HepG2 (cell line): Measurements from ENCODE around the gene ID3. TPM values are rescaled to one million over a fixed set of nuclear protein-coding genes. Genes with fewer than 3 reads are reported as not detected.

Experiments
- CBX1 ChIP-seq: IDR thresholded peaks from one replicate; pipeline ENCODE4 v1.6.1; 2016; ENCODE audit warnings: antibody characterized with exemption, low read depth
- ELF4 ChIP-seq: sonication (generic); formaldehyde crosslinking; IDR thresholded peaks from 2 replicates; pipeline ENCODE4 v1.5.0; 2020; ENCODE audit warnings: missing genetic modification reagents, mild to moderate bottlenecking, moderate library complexity, borderline replicate concordance
- GPN1 ChIP-seq: sonication (generic); formaldehyde crosslinking; IDR thresholded peaks from 2 replicates; pipeline ENCODE4 v1.5.1; 2020; ENCODE audit warnings: missing genetic modification reagents, borderline replicate concordance
- HOXA5 ChIP-seq: sonication (generic); formaldehyde crosslinking; IDR thresholded peaks from 2 replicates; pipeline ENCODE4 v1.4.0; 2020; ENCODE audit warnings: missing genetic modification reagents
- JUNB ChIP-seq: sonication (generic); formaldehyde crosslinking; IDR thresholded peaks from 2 replicates; pipeline ENCODE4 v1.8.0; 2022; ENCODE audit warnings: missing genetic modification reagents, mild to moderate bottlenecking, borderline replicate concordance
- MTF1 ChIP-seq: sonication (generic); formaldehyde crosslinking; IDR thresholded peaks from 2 replicates; pipeline ENCODE4 v1.5.0; 2020; ENCODE audit warnings: missing genetic modification reagents
- SUZ12 ChIP-seq: fragments of 150-350 bp; IDR thresholded peaks from 2 replicates; pipeline ENCODE4 v1.6.1; 2014; ENCODE audit warnings: low read depth, low read length
- YEATS4 ChIP-seq: sonication (generic); formaldehyde crosslinking; IDR thresholded peaks from 2 replicates; pipeline ENCODE4 v1.4.0; 2020; ENCODE audit warnings: missing genetic modification reagents, borderline replicate concordance
- ZNF510 ChIP-seq: sonication (generic); formaldehyde crosslinking; IDR thresholded peaks from 2 replicates; pipeline ENCODE4 v1.4.0; 2020; ENCODE audit warnings: low read depth, mild to moderate bottlenecking, missing genetic modification reagents
- ZNF616 ChIP-seq: sonication (generic); formaldehyde crosslinking; IDR thresholded peaks from 2 replicates; pipeline ENCODE4 v1.5.0; 2020; ENCODE audit warnings: low read depth, mild to moderate bottlenecking, missing genetic modification reagents
- ZNF766 ChIP-seq: sonication (generic); formaldehyde crosslinking; IDR thresholded peaks from 2 replicates; pipeline ENCODE4 v1.5.0; 2020; ENCODE audit warnings: missing genetic modification reagents, borderline replicate concordance
- polyA plus RNA-seq, 8 experiments: library from polyadenylated mRNA; depleted of rRNA in 3 of 8; stranded (reverse) in 7 of 8; unstranded in 1 of 8; fragments of >200 nt; fragmentation: Illumina TruSeq in 4 of 8; extraction: Trizol in 4 of 8; gene quantifications; 2 replicates each; pipeline versions ENCODE4 v1.2.1 to v1.2.3, GENCODE V29; 2011 to 2016; ENCODE audit warnings: low read depth in 4 of 8, missing spikeins in 1 of 8, mixed read lengths in 1 of 8; ENCODE audit not compliant: insufficient read depth in 1 of 8
- total RNA-seq, 5 experiments: library from RNA; depleted of rRNA; stranded (reverse); fragments of >200 nt; fragmentation: Illumina TruSeq; extraction: Trizol; gene quantifications; 2 replicates each; pipeline ENCODE4 v1.2.3, GENCODE V29; 2016; ENCODE audit warnings: low read depth in 1 of 5
- TF ChIP-seq, protein P1 (sequence below): sonication (generic); formaldehyde crosslinking; IDR thresholded peaks from 2 replicates; pipeline ENCODE4 v1.4.0; 2020; ENCODE audit warnings: missing genetic modification reagents
- TF ChIP-seq, protein P2 (sequence below): sonication (generic); formaldehyde crosslinking; IDR thresholded peaks from 2 replicates; pipeline ENCODE4 v1.5.1; 2020; ENCODE audit warnings: mild to moderate bottlenecking, missing genetic modification reagents, borderline replicate concordance
- TF ChIP-seq, protein P3 (sequence below): sonication (generic); formaldehyde crosslinking; IDR thresholded peaks from 2 replicates; pipeline ENCODE4 v1.4.0; 2020; ENCODE audit warnings: missing genetic modification reagents, borderline replicate concordance

The ID3 gene
- total and polyA plus RNA-seq, 2 of the 13 experiments (the other 11 are each of a cell fraction or from before 2014, with no cell fraction given) = 64.8 to 115 TPM

DNA sequence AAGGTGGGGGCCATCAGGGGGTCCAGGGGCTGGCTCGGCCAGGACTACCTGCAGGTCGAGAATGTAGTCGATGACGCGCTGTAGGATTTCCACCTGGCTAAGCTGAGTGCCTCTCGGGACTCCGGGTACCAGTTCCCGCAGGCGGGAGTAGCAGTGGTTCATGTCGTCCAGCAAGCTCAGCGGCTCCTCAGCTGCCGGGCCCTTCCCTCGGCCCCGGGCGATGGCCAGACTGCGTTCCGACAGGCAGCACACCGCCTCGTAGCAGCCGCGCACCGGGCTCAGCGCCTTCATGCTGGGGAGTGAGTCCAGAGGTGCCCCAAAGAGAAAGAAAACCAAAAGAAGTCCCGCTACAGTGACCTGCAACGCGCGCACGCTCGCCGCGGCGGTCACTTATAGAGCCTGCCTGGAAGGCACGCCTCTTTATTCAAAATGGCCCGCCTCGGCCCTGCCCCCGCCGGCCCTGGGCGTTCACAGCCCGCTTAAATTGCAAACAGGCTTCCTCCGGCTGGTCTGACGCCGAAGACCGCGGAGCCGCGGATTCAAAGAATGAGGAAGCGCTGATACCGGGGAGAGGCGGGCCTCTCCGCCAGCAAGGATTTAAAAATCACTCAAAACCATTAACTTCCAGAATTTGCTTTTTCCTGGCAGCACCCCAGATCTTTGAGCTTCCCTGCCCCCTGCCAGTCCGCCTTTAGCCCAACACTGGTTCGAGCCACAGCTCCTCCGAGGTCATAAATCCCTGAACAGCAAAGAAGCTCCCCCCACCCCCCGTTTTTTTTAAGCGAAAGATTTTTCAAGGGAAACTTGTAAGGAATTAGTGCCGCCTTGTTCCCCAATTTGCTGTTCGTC lies at the start of gene ID3 (continued):
- TF ChIP-seq, protein P1, sequence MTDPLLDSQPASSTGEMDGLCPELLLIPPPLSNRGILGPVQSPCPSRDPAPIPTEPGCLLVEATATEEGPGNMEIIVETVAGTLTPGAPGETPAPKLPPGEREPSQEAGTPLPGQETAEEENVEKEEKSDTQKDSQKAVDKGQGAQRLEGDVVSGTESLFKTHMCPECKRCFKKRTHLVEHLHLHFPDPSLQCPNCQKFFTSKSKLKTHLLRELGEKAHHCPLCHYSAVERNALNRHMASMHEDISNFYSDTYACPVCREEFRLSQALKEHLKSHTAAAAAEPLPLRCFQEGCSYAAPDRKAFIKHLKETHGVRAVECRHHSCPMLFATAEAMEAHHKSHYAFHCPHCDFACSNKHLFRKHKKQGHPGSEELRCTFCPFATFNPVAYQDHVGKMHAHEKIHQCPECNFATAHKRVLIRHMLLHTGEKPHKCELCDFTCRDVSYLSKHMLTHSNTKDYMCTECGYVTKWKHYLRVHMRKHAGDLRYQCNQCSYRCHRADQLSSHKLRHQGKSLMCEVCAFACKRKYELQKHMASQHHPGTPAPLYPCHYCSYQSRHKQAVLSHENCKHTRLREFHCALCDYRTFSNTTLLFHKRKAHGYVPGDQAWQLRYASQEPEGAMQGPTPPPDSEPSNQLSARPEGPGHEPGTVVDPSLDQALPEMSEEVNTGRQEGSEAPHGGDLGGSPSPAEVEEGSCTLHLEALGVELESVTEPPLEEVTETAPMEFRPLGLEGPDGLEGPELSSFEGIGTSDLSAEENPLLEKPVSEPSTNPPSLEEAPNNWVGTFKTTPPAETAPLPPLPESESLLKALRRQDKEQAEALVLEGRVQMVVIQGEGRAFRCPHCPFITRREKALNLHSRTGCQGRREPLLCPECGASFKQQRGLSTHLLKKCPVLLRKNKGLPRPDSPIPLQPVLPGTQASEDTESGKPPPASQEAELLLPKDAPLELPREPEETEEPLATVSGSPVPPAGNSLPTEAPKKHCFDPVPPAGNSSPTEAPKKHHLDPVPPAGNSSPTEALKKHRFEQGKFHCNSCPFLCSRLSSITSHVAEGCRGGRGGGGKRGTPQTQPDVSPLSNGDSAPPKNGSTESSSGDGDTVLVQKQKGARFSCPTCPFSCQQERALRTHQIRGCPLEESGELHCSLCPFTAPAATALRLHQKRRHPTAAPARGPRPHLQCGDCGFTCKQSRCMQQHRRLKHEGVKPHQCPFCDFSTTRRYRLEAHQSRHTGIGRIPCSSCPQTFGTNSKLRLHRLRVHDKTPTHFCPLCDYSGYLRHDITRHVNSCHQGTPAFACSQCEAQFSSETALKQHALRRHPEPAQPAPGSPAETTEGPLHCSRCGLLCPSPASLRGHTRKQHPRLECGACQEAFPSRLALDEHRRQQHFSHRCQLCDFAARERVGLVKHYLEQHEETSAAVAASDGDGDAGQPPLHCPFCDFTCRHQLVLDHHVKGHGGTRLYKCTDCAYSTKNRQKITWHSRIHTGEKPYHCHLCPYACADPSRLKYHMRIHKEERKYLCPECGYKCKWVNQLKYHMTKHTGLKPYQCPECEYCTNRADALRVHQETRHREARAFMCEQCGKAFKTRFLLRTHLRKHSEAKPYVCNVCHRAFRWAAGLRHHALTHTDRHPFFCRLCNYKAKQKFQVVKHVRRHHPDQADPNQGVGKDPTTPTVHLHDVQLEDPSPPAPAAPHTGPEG (CRISPR knock-in tag) = 0 out of 2 replicates have a peak, but pooled peaks have one; percentile 62
- 0 out of 2 replicates have a peak, but pooled peaks have one; percentile 69 for TF ChIP-seq HOXA5 (CRISPR knock-in tag)
- no peak for TF ChIP-seq GPN1 (CRISPR knock-in tag)
- TF ChIP-seq ZNF766 (CRISPR knock-in tag) = peak; percentile 98
- peak; percentile 59; the same call in 1 of the 2 replicates for TF ChIP-seq MTF1 (CRISPR knock-in tag)
- 0 out of 2 replicates have a peak, but pooled peaks have one; percentile 10 for TF ChIP-seq ELF4 (CRISPR knock-in tag)
- no peak for TF ChIP-seq ZNF510 (CRISPR knock-in tag)
- peak; percentile 67 for TF ChIP-seq YEATS4
- no peak for TF ChIP-seq SUZ12
- peak; percentile 78 for TF ChIP-seq CBX1
- TF ChIP-seq, protein P2, sequence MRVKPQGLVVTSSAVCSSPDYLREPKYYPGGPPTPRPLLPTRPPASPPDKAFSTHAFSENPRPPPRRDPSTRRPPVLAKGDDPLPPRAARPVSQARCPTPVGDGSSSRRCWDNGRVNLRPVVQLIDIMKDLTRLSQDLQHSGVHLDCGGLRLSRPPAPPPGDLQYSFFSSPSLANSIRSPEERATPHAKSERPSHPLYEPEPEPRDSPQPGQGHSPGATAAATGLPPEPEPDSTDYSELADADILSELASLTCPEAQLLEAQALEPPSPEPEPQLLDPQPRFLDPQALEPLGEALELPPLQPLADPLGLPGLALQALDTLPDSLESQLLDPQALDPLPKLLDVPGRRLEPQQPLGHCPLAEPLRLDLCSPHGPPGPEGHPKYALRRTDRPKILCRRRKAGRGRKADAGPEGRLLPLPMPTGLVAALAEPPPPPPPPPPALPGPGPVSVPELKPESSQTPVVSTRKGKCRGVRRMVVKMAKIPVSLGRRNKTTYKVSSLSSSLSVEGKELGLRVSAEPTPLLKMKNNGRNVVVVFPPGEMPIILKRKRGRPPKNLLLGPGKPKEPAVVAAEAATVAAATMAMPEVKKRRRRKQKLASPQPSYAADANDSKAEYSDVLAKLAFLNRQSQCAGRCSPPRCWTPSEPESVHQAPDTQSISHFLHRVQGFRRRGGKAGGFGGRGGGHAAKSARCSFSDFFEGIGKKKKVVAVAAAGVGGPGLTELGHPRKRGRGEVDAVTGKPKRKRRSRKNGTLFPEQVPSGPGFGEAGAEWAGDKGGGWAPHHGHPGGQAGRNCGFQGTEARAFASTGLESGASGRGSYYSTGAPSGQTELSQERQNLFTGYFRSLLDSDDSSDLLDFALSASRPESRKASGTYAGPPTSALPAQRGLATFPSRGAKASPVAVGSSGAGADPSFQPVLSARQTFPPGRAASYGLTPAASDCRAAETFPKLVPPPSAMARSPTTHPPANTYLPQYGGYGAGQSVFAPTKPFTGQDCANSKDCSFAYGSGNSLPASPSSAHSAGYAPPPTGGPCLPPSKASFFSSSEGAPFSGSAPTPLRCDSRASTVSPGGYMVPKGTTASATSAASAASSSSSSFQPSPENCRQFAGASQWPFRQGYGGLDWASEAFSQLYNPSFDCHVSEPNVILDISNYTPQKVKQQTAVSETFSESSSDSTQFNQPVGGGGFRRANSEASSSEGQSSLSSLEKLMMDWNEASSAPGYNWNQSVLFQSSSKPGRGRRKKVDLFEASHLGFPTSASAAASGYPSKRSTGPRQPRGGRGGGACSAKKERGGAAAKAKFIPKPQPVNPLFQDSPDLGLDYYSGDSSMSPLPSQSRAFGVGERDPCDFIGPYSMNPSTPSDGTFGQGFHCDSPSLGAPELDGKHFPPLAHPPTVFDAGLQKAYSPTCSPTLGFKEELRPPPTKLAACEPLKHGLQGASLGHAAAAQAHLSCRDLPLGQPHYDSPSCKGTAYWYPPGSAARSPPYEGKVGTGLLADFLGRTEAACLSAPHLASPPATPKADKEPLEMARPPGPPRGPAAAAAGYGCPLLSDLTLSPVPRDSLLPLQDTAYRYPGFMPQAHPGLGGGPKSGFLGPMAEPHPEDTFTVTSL (CRISPR knock-in tag) = 0 out of 2 replicates have a peak, but pooled peaks have one; percentile 47
- TF ChIP-seq JUNB (CRISPR knock-in tag) = no peak
- no peak; the same call in 1 of the 2 replicates for TF ChIP-seq ZNF616 (CRISPR knock-in tag)
- TF ChIP-seq, protein P3, sequence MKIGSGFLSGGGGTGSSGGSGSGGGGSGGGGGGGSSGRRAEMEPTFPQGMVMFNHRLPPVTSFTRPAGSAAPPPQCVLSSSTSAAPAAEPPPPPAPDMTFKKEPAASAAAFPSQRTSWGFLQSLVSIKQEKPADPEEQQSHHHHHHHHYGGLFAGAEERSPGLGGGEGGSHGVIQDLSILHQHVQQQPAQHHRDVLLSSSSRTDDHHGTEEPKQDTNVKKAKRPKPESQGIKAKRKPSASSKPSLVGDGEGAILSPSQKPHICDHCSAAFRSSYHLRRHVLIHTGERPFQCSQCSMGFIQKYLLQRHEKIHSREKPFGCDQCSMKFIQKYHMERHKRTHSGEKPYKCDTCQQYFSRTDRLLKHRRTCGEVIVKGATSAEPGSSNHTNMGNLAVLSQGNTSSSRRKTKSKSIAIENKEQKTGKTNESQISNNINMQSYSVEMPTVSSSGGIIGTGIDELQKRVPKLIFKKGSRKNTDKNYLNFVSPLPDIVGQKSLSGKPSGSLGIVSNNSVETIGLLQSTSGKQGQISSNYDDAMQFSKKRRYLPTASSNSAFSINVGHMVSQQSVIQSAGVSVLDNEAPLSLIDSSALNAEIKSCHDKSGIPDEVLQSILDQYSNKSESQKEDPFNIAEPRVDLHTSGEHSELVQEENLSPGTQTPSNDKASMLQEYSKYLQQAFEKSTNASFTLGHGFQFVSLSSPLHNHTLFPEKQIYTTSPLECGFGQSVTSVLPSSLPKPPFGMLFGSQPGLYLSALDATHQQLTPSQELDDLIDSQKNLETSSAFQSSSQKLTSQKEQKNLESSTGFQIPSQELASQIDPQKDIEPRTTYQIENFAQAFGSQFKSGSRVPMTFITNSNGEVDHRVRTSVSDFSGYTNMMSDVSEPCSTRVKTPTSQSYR (CRISPR knock-in tag) = no peak
